B cell (primary cell): ENCODE results near the gene FEZ2. TPM values are rescaled to one million over a fixed set of nuclear protein-coding genes. Genes with fewer than 3 reads are reported as not detected.

ENCODE experiments used
- ATAC-seq: fragments of 200-7000 bp; cut with Tn5 transposase; one replicate; pipeline ENCODE4 v1.10.0; 2021; ENCODE audit warnings: low read depth, mild to moderate bottlenecking, moderate number of reproducible peaks, moderate library complexity
- CTCF ChIA-PET: fragments of 350-600 bp; sonication (Branson Sonifier 250); formaldehyde crosslinking; loops from one replicate; lab custom pipeline; 2021; ENCODE audit warnings: antibody characterized with exemption, inconsistent platforms; lab: Charles Lee
- POLR2A ChIA-PET: fragments of 350-600 bp; sonication (Branson Sonifier 250); formaldehyde crosslinking; loops from one replicate; lab custom pipeline; 2021; ENCODE audit warnings: antibody characterized with exemption; lab: Charles Lee
- DNase-seq: peaks from one replicate; pipeline ENCODE4 v3.0.0; 2013
- H2AFZ ChIP-seq: 2 replicates; pipeline ENCODE4 v1.6.1; 2012; ENCODE audit warnings: mild to moderate bottlenecking, low read depth, low read length; ENCODE audit not compliant: insufficient read depth, poor library complexity, severe bottlenecking
- H3K27ac ChIP-seq, 2 donors: 1 replicate in 1 of 2; 2 replicates in 1 of 2; pipeline ENCODE4 v1.5.1; 2012 to 2013; ENCODE audit warnings: low read length in 2 of 2, mild to moderate bottlenecking in 2 of 2, moderate library complexity in 1 of 2
- H3K27me3 ChIP-seq, 4 experiments: fragments of 200-600 bp in 1 of 4; sonication (generic) in 1 of 4; replicated peaks in 1 of 4; 1 replicate in 2 of 4; 2 replicates in 2 of 4; pipeline versions ENCODE4 v1.6.1 to v1.7.0; 2013 to 2016; ENCODE audit warnings: low read length in 3 of 4, mild to moderate bottlenecking in 2 of 4, mixed read lengths in 1 of 4, moderate library complexity in 1 of 4; ENCODE audit not compliant: insufficient read depth in 4 of 4, control insufficient read depth in 3 of 4; ENCODE audit errors: control extremely low read depth in 1 of 4
- H3K36me3 ChIP-seq, 2 experiments: replicated peaks in 1 of 2; 1 replicate in 1 of 2; 2 replicates in 1 of 2; pipeline versions ENCODE4 v1.6.1 to v1.7.1; 2013; ENCODE audit warnings: low read length in 1 of 2; ENCODE audit not compliant: insufficient read depth in 2 of 2, control insufficient read depth in 1 of 2; ENCODE audit errors: control extremely low read depth in 1 of 2, extremely low read depth in 1 of 2
- H3K4me1 ChIP-seq, 2 donors: fragments of 200-600 bp in 1 of 2; sonication (generic) in 1 of 2; 1 replicate in 1 of 2; 2 replicates in 1 of 2; pipeline versions ENCODE4 v1.5.1 to v1.6.1; 2013 to 2017; ENCODE audit warnings: low read length in 2 of 2; ENCODE audit not compliant: control insufficient read depth in 2 of 2, insufficient read depth in 2 of 2
- H3K4me2 ChIP-seq: replicated peaks from 2 replicates; pipeline ENCODE3; 2012; ENCODE audit warnings: mild to moderate bottlenecking, low read depth, low read length; ENCODE audit not compliant: poor library complexity, severe bottlenecking
- H3K4me3 ChIP-seq, 5 experiments: fragments of 200-600 bp in 1 of 5; sonication (generic) in 1 of 5; 1 replicate in 3 of 5; 2 replicates in 2 of 5; pipeline versions ENCODE4 v1.5.1 to v1.7.0; 2011 to 2016; ENCODE audit warnings: low read length in 4 of 5, mild to moderate bottlenecking in 4 of 5, low read depth in 2 of 5, control low read depth in 1 of 5, moderate library complexity in 1 of 5; ENCODE audit not compliant: insufficient read depth in 1 of 5; ENCODE audit errors: control extremely low read depth in 1 of 5, extremely low read depth in 1 of 5
- H3K79me2 ChIP-seq: fragments of 200-600 bp; sonication (generic); one replicate; pipeline ENCODE4 v1.6.0; 2016; ENCODE audit warnings: low read length; ENCODE audit not compliant: control insufficient read depth, insufficient read depth
- H3K9ac ChIP-seq: fragments of 200-600 bp; sonication (generic); 2 replicates; pipeline ENCODE4 v1.6.1; 2017; ENCODE audit warnings: mild to moderate bottlenecking, low read length, moderate library complexity
- H3K9me3 ChIP-seq, 3 donors: one replicate each; pipeline versions ENCODE4 v1.6.1 to v1.7.1; 2013; ENCODE audit warnings: low read length in 2 of 3; ENCODE audit not compliant: control insufficient read depth in 2 of 3, insufficient read depth in 1 of 3; ENCODE audit errors: control extremely low read depth in 1 of 3
- H4K20me1 ChIP-seq: 2 replicates; pipeline ENCODE4 v1.6.0; 2012; ENCODE audit warnings: mild to moderate bottlenecking, low read length; ENCODE audit not compliant: insufficient read depth, control insufficient read depth, poor library complexity, severe bottlenecking
- H3K27ac Mint-ChIP-seq: one replicate; pipeline ENCODE4 v1.8.0; 2021; ENCODE audit warnings: mixed read lengths
- H3K27me3 Mint-ChIP-seq: one replicate; pipeline ENCODE4 v1.8.0; 2021; ENCODE audit warnings: mixed read lengths
- H3K4me1 Mint-ChIP-seq: one replicate; pipeline ENCODE4 v1.8.0; 2021; ENCODE audit warnings: mixed read lengths
- H3K4me3 Mint-ChIP-seq: one replicate; pipeline ENCODE4 v1.8.0; 2021; ENCODE audit warnings: mixed read lengths
- H3K9me3 Mint-ChIP-seq: one replicate; pipeline ENCODE4 v1.8.0; 2022; ENCODE audit warnings: mixed read lengths; ENCODE audit not compliant: insufficient read depth
- EZH2 ChIP-seq: IDR thresholded peaks from 2 replicates; pipeline ENCODE4 v1.6.1; 2012; ENCODE audit warnings: borderline replicate concordance, low read depth, mild to moderate bottlenecking, moderate library complexity, low read length; ENCODE audit not compliant: insufficient read depth, poor library complexity, severe bottlenecking
- WGBS: methylation state at CpG from one replicate; pipeline ENCODE4 v1.1.5; 2013; ENCODE audit warnings: missing lambda C conversion rate; ENCODE audit not compliant: insufficient coverage; 5-methylcytosine and 5-hydroxymethylcytosine counted together
- intact Hi-C: fragments of 100-400 bp; cut with micrococcal nuclease; formaldehyde crosslinking; loops from one replicate; pipeline ENCODE4 v1.10.0; 2022
- polyA plus RNA-seq: library from polyadenylated mRNA; depleted of rRNA; stranded (reverse); fragments of >200 nt; gene quantifications from 2 replicates; pipeline ENCODE4 v1.2.3, GENCODE V29; 2012
- total RNA-seq, 2 donors: library from RNA; stranded (reverse); fragments of 120-200 nt in 1 of 2; gene quantifications; 1 replicate in 1 of 2; 2 replicates in 1 of 2; pipeline versions ENCODE4 v1.2.3 to v1.2.4, GENCODE V29; 2013 to 2022
- TF ChIP-seq, protein P1 (sequence below): fragments of 200-600 bp; IDR thresholded peaks from one replicate; pipeline ENCODE4 v1.8.0; 2022; ENCODE audit warnings: antibody characterized with exemption, mild to moderate bottlenecking

Gene FEZ2
- total and polyA plus RNA-seq, 2 donors (not counting 1 experiment from before 2014, with no cell fraction given): 6.2 to 32.7 TPM

DNA sequence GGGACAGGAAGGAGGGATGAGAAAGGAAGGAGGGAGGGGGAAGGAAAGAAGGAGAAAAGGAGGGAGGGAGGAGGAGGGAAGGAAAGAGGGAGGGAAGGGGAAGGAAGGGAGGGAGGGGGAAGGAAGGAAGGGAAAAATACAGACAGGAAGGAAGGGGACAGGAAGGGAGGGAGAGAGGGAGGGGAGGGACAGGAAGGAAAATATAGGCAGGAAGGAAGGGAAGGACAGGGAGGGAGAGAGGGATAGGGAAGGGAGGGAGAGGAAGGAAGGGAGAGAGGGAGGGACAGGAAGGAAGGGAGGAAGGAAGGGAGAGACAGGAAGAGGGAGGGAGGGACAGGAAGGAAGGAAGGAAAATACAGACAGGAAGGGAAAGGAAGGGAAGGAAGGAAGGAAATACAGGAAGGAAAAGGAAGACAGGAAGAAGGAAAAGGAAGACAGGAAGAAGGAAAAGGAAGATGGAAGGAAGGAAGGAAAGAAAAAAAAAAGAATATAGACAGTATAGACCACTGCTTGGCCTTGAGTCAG lies 63.6 kb downstream of the FEZ2 start:
- Histone ChIP-seq H3K9me3 (no peaks in the 10 kb centered on the region), H3K9ac (no peak overlapping the region), H4K20me1 (no peaks in the 10 kb centered on the region), H3K4me3 (no peak overlapping the region), H3K27me3 (no peaks in the 10 kb centered on the region), H3K27ac (peak overlapping the region in 1 of 2 donors; percentile 41), H3K79me2 (no peaks in the 10 kb centered on the region), H2AFZ (no peak overlapping the region), H3K36me3 (peaks cover 0 to 1% of the 10 kb centered on the region in 2 experiments), H3K4me1 (peaks cover 12 to 13% of the 10 kb centered on the region in 2 donors), H3K4me2 (no peak overlapping the region)
- no peaks in the 10 kb centered on the region for H3K9me3 Mint-ChIP-seq
- H3K4me3 Mint-ChIP-seq: no peak overlapping the region
- H3K27me3 Mint-ChIP-seq: no peaks in the 10 kb centered on the region
- no peak for DNase-seq
- peaks cover 13% of the 10 kb centered on the region for H3K4me1 Mint-ChIP-seq
- TF ChIP-seq, protein P1, sequence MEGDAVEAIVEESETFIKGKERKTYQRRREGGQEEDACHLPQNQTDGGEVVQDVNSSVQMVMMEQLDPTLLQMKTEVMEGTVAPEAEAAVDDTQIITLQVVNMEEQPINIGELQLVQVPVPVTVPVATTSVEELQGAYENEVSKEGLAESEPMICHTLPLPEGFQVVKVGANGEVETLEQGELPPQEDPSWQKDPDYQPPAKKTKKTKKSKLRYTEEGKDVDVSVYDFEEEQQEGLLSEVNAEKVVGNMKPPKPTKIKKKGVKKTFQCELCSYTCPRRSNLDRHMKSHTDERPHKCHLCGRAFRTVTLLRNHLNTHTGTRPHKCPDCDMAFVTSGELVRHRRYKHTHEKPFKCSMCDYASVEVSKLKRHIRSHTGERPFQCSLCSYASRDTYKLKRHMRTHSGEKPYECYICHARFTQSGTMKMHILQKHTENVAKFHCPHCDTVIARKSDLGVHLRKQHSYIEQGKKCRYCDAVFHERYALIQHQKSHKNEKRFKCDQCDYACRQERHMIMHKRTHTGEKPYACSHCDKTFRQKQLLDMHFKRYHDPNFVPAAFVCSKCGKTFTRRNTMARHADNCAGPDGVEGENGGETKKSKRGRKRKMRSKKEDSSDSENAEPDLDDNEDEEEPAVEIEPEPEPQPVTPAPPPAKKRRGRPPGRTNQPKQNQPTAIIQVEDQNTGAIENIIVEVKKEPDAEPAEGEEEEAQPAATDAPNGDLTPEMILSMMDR: peak; percentile 3
- TF ChIP-seq EZH2: no peak
- intact Hi-C loops: no loop called here
- ATAC-seq: no peak
- ChIA-PET POLR2A (no interaction called here), CTCF (no interaction called here)
- no peak overlapping the region for H3K27ac Mint-ChIP-seq

DNA sequence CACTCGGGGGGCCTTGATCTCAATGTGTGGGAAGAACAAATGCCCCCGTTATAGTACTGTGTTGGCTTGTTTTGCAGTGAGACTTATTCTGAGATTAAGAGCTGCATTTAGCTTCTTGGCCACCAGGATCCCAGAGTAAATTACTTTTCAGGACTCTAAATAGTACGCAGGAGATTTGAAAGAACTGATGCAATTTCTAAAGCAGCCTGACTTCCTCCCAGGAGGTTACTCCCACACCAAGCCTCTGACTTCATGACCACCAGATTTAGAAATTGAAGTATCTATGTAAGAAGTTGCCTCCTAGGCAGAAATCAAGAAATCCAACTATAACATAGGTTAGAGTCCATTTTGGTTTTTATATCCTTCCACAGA lies 67.0 kb downstream of the FEZ2 start:
- Histone ChIP-seq H3K27ac (no peak overlapping the region), H3K4me3 (no peak overlapping the region), H4K20me1 (no peaks in the 10 kb centered on the region), H3K9me3 (no peaks in the 10 kb centered on the region), H3K9ac (no peak overlapping the region), H3K4me1 (peaks cover 12 to 13% of the 10 kb centered on the region in 2 donors), H3K36me3 (peaks cover 0 to 4% of the 10 kb centered on the region in 2 experiments), H3K4me2 (peak overlapping the region; percentile 16), H3K27me3 (no peaks in the 10 kb centered on the region), H2AFZ (no peak overlapping the region), H3K79me2 (no peaks in the 10 kb centered on the region)
- CTCF ChIA-PET: no interaction called here
- WGBS: no CpG with 5 or more reads among the region's 3 CpGs
- POLR2A ChIA-PET: no interaction called here
- intact Hi-C loops: no loop called here
- TF ChIP-seq, protein P1: no peak
- no peak for TF ChIP-seq EZH2
- Mint-ChIP-seq H3K27ac (no peak overlapping the region), H3K27me3 (no peaks in the 10 kb centered on the region), H3K4me3 (no peak overlapping the region), H3K4me1 (peaks cover 13% of the 10 kb centered on the region), H3K9me3 (no peaks in the 10 kb centered on the region)
- ATAC-seq (no peak), DNase-seq (no peak)
